Measurements from ENCODE around the gene SERF1B.
"Not testable (repeated sequence)": the region's sequence is repeated elsewhere in the genome, so short reads cannot be mapped to it uniquely, and the experiment has no call there.

GRCh38 chr5:70056289-70056942 is 31.4 kb downstream of the SERF1B start:
- not testable (repeated sequence) for TF ChIP-seq EZH2phosphoT487, CTCF (IDR thresholded peaks at IDR 0.05; ENCODE audit: low read length)

Data from MM.1S (cell line).